Tibial nerve (tissue), 4 donors: Measurements from ENCODE around the gene ZCCHC3.

ENCODE experiments used
- EP300 ChIP-seq, 2 donors: sonication (generic); formaldehyde crosslinking; IDR thresholded peaks; one replicate each; pipeline ENCODE4 v1.6.1; 2017; ENCODE audit warnings: antibody characterized with exemption in 2 of 2, mild to moderate bottlenecking in 1 of 2
- POLR2A ChIP-seq, 2 donors: fragments of 450-650 bp; IDR thresholded peaks; one replicate each; pipeline ENCODE4 v1.6.1; 2017; ENCODE audit warnings: antibody characterized with exemption in 2 of 2, mild to moderate bottlenecking in 2 of 2, moderate library complexity in 2 of 2
- TF ChIP-seq, protein P1 (sequence below), 5 experiments: fragments of 200-600 bp in 3 of 5; fragments of 450-650 bp in 2 of 5; sonication (generic) in 3 of 5; IDR thresholded peaks; one replicate each; pipeline ENCODE4 v1.5.1; 2016 to 2019; ENCODE audit warnings: antibody characterized with exemption in 5 of 5, mild to moderate bottlenecking in 3 of 5, moderate library complexity in 2 of 5

DNA sequence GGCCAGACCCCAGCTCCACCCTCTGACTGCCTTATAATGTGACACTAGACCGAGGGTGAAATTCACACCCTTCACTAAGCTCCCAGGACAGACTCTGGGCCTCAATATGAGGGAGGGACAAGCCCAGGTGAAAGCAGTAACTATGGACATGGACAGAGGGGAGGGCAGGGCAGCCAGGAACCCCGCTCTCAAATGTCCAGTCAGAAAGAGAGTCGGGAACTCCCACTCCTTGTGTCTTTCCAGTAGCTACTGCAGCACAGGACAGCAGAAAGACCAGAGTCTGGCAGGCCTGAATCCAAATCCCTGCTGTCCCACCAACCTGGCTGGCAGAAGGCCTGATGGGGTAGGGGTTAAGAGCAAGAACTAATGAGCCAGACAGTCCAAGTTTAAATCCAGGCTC lies 13.2 kb upstream of the ZCCHC3 start:
- no peak for TF ChIP-seq EP300 (IDR thresholded peaks at IDR 0.05)
- TF ChIP-seq POLR2A (IDR thresholded peaks at IDR 0.05) = no peak
- TF ChIP-seq, protein P1, sequence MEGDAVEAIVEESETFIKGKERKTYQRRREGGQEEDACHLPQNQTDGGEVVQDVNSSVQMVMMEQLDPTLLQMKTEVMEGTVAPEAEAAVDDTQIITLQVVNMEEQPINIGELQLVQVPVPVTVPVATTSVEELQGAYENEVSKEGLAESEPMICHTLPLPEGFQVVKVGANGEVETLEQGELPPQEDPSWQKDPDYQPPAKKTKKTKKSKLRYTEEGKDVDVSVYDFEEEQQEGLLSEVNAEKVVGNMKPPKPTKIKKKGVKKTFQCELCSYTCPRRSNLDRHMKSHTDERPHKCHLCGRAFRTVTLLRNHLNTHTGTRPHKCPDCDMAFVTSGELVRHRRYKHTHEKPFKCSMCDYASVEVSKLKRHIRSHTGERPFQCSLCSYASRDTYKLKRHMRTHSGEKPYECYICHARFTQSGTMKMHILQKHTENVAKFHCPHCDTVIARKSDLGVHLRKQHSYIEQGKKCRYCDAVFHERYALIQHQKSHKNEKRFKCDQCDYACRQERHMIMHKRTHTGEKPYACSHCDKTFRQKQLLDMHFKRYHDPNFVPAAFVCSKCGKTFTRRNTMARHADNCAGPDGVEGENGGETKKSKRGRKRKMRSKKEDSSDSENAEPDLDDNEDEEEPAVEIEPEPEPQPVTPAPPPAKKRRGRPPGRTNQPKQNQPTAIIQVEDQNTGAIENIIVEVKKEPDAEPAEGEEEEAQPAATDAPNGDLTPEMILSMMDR (IDR thresholded peaks at IDR 0.05) = no peak
